Mammary epithelial cell (primary cell): ENCODE data around the gene MACROH2A1.

Experiments used
- EZH2 ChIP-seq: IDR thresholded peaks from 2 replicates; pipeline ENCODE4 v1.6.1; 2012; ENCODE audit warnings: low read length, inconsistent platforms, borderline replicate concordance
- TF ChIP-seq, protein P1 (sequence below), 2 donors: IDR thresholded peaks in 1 of 2; conservative IDR thresholded peaks in 1 of 2; 2 replicates each; pipeline ENCODE4 v1.5.1; 2011 to 2012; ENCODE audit warnings: inconsistent platforms in 2 of 2, low read length in 2 of 2, mild to moderate bottlenecking in 2 of 2, control low read depth in 1 of 2, low read depth in 1 of 2; ENCODE audit not compliant: insufficient read depth in 1 of 2; ENCODE audit errors: extremely low read depth in 1 of 2

DNA sequence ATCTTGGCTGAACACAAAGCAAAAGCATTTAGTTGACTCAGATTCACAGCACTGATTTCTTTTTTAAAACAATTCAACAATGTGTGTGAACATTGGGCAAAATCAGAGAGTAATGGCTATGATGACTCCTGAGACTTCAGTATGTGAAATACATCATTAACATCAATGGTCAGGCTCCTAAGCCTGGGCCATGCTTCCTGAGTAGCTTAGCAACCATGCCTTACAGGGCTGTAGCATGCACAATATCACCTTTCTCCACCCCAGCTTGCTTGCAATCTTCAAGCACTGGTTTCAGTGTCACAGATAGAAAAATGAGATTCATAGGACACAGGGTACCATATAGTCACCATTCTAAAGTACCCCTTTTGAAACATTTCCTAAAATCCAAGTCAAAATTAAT lies 41.3 kb downstream of the MACROH2A1 start:
- TF ChIP-seq, protein P1, sequence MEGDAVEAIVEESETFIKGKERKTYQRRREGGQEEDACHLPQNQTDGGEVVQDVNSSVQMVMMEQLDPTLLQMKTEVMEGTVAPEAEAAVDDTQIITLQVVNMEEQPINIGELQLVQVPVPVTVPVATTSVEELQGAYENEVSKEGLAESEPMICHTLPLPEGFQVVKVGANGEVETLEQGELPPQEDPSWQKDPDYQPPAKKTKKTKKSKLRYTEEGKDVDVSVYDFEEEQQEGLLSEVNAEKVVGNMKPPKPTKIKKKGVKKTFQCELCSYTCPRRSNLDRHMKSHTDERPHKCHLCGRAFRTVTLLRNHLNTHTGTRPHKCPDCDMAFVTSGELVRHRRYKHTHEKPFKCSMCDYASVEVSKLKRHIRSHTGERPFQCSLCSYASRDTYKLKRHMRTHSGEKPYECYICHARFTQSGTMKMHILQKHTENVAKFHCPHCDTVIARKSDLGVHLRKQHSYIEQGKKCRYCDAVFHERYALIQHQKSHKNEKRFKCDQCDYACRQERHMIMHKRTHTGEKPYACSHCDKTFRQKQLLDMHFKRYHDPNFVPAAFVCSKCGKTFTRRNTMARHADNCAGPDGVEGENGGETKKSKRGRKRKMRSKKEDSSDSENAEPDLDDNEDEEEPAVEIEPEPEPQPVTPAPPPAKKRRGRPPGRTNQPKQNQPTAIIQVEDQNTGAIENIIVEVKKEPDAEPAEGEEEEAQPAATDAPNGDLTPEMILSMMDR (conservative IDR thresholded peaks at IDR 0.05 in 1 of 2, IDR thresholded peaks at IDR 0.05 in 1 of 2; ENCODE audit: extremely low read depth in 1 of 2, insufficient read depth in 1 of 2, low read depth in 1 of 2, low read length in 2 of 2), result no peak
- no peak for TF ChIP-seq EZH2
